GM19043 (cell line): ENCODE data around the gene AAGAB.

Experiments used
- ATAC-seq: cut with Tn5 transposase; IDR thresholded peaks from one replicate; pipeline ENCODE4 v1.9.1; 2021; ENCODE audit warnings: low read depth; ENCODE audit not compliant: unreplicated experiment

The AAGAB gene

GRCh38 chr15:67190326-67190725, 64.1 kb downstream of the AAGAB start:
- ATAC-seq: no peak

GRCh38 chr15:67189326-67190051, 65.0 kb downstream of the AAGAB start:
- no peak for ATAC-seq

- no peak for ATAC-seq
These were observed 65.8 kb downstream of the AAGAB start for GRCh38 chr15:67188551-67189218.

GRCh38 chr15:67187351-67187854, 67.1 kb downstream of the AAGAB start:
- ATAC-seq: no peak

GRCh38 chr15:67186688-67187087, 67.8 kb downstream of the AAGAB start:
- no peak for ATAC-seq

GRCh38 chr15:67186226-67186649, 68.2 kb downstream of the AAGAB start:
- ATAC-seq: no peak

- no peak for ATAC-seq
These were observed 68.7 kb downstream of the AAGAB start for GRCh38 chr15:67185621-67186225.

GRCh38 chr15:67185051-67185450, 69.4 kb downstream of the AAGAB start:
- no peak for ATAC-seq

- ATAC-seq: no peak
These were observed 70.1 kb downstream of the AAGAB start for GRCh38 chr15:67184208-67184925.

GRCh38 chr15:67183443-67184169, 70.9 kb downstream of the AAGAB start:
- no peak for ATAC-seq

GRCh38 chr15:67181221-67181639, 73.2 kb downstream of the AAGAB start:
- ATAC-seq: no peak

GRCh38 chr15:67180514-67181191, 73.8 kb downstream of the AAGAB start:
- no peak for ATAC-seq

GRCh38 chr15:67180035-67180434, 74.4 kb downstream of the AAGAB start:
- ATAC-seq: no peak

- ATAC-seq: no peak
These were observed 75.0 kb downstream of the AAGAB start for GRCh38 chr15:67179411-67179995.

- no peak for ATAC-seq
These were observed 75.8 kb downstream of the AAGAB start for GRCh38 chr15:67178569-67179210.

- no peak for ATAC-seq
These were observed 76.7 kb downstream of the AAGAB start for GRCh38 chr15:67177752-67178151.

GRCh38 chr15:67176195-67176971, 78.1 kb downstream of the AAGAB start:
- ATAC-seq: no peak

GRCh38 chr15:67175643-67176071, 78.8 kb downstream of the AAGAB start:
- ATAC-seq: no peak
